H9 (cell line): ENCODE results near the gene RTN4R. TPM values are rescaled to one million over a fixed set of nuclear protein-coding genes. Genes with fewer than 3 reads are reported as not detected.

ENCODE experiments used
- DNase-seq: peaks from one replicate; pipeline ENCODE4 v3.0.0-alpha.2; 2017
- H2AFZ ChIP-seq: one replicate; pipeline ENCODE4 v1.6.1; 2013; ENCODE audit warnings: mild to moderate bottlenecking, low read length, control low read depth, moderate library complexity
- H2AK5ac ChIP-seq: 2 replicates; pipeline ENCODE4 v1.6.1; 2013; ENCODE audit warnings: low read length, control low read depth, mixed read lengths; ENCODE audit not compliant: insufficient read length
- H2BK120ac ChIP-seq: one replicate; pipeline ENCODE4 v1.6.1; 2013; ENCODE audit warnings: low read depth, mild to moderate bottlenecking, low read length, control low read depth, inconsistent platforms; ENCODE audit not compliant: poor library complexity, severe bottlenecking
- H2BK12ac ChIP-seq: 2 replicates; pipeline ENCODE4 v1.6.1; 2013; ENCODE audit warnings: low read length, control low read depth, mixed read lengths, low read depth; ENCODE audit not compliant: insufficient read length
- H2BK15ac ChIP-seq: 2 replicates; pipeline ENCODE4 v1.6.1; 2013; ENCODE audit warnings: low read depth, low read length, control low read depth
- H2BK20ac ChIP-seq: one replicate; pipeline ENCODE4 v1.6.1; 2013; ENCODE audit warnings: low read depth, mild to moderate bottlenecking, low read length, control low read depth, inconsistent platforms; ENCODE audit not compliant: poor library complexity, severe bottlenecking
- H2BK5ac ChIP-seq: 2 replicates; pipeline ENCODE4 v1.6.1; 2013; ENCODE audit warnings: low read length, control low read depth, mixed read lengths; ENCODE audit not compliant: insufficient read length
- H3K14ac ChIP-seq: 2 replicates; pipeline ENCODE4 v1.6.1; 2013; ENCODE audit warnings: low read length, control low read depth; ENCODE audit not compliant: insufficient read depth
- H3K18ac ChIP-seq: 2 replicates; pipeline ENCODE4 v1.6.1; 2013; ENCODE audit warnings: low read depth, mild to moderate bottlenecking, mixed read lengths, low read length, control low read depth; ENCODE audit not compliant: insufficient read length
- H3K23ac ChIP-seq: 2 replicates; pipeline ENCODE4 v1.6.1; 2013; ENCODE audit warnings: low read length, control low read depth, mixed read lengths, low read depth; ENCODE audit not compliant: insufficient read length
- H3K23me2 ChIP-seq: 2 replicates; pipeline ENCODE4 v1.6.1; 2013; ENCODE audit warnings: low read depth, mild to moderate bottlenecking, mixed read lengths, low read length, control low read depth; ENCODE audit not compliant: insufficient read length, poor library complexity, severe bottlenecking
- H3K27ac ChIP-seq: 2 replicates; pipeline ENCODE4 v1.5.1; 2013; ENCODE audit warnings: low read length, control low read depth, mixed read lengths, low read depth; ENCODE audit not compliant: insufficient read length
- H3K27me3 ChIP-seq: 2 replicates; pipeline ENCODE4 v1.6.1; 2013; ENCODE audit warnings: low read length, control low read depth, inconsistent platforms; ENCODE audit not compliant: insufficient read depth
- H3K4ac ChIP-seq: 2 replicates; pipeline ENCODE4 v1.6.1; 2013; ENCODE audit warnings: low read depth, mild to moderate bottlenecking, control low read depth, inconsistent platforms, low read length, moderate library complexity
- H3K4me1 ChIP-seq: 2 replicates; pipeline ENCODE4 v1.6.1; 2013; ENCODE audit warnings: low read length, control low read depth, inconsistent platforms; ENCODE audit not compliant: insufficient read depth
- H3K4me2 ChIP-seq: 2 replicates; pipeline ENCODE4 v1.6.1; 2013; ENCODE audit warnings: low read length, control low read depth, mixed read lengths; ENCODE audit not compliant: insufficient read length, insufficient read depth
- H3K56ac ChIP-seq: 2 replicates; pipeline ENCODE4 v1.6.1; 2013; ENCODE audit warnings: low read depth, mild to moderate bottlenecking, mixed read lengths, low read length, control low read depth; ENCODE audit not compliant: insufficient read length
- H3K79me1 ChIP-seq: 2 replicates; pipeline ENCODE4 v1.6.1; 2013; ENCODE audit warnings: low read depth, mild to moderate bottlenecking, moderate library complexity, low read length, control low read depth, inconsistent platforms; ENCODE audit not compliant: insufficient read depth, poor library complexity, severe bottlenecking
- H3K79me2 ChIP-seq: 2 replicates; pipeline ENCODE4 v1.6.1; 2013; ENCODE audit warnings: low read length, control low read depth, inconsistent platforms; ENCODE audit not compliant: insufficient read depth
- H3K9ac ChIP-seq: 2 replicates; pipeline ENCODE4 v1.6.1; 2013; ENCODE audit warnings: low read length, control low read depth, mixed read lengths; ENCODE audit not compliant: insufficient read length; ENCODE audit errors: extremely low read depth
- H3K9me3 ChIP-seq: one replicate; pipeline ENCODE4 v1.6.1; 2013; ENCODE audit warnings: low read depth, low read length, inconsistent platforms; ENCODE audit not compliant: control insufficient read depth
- H3T11ph ChIP-seq: one replicate; pipeline ENCODE4 v1.6.1; 2013; ENCODE audit warnings: mild to moderate bottlenecking, low read length, control low read depth, inconsistent platforms
- H4K20me1 ChIP-seq: one replicate; pipeline ENCODE4 v1.6.1; 2013; ENCODE audit not compliant: control insufficient read depth, insufficient read length, insufficient read depth
- H4K5ac ChIP-seq: 2 replicates; pipeline ENCODE4 v1.6.1; 2013; ENCODE audit warnings: low read depth, mild to moderate bottlenecking, mixed read lengths, low read length, control low read depth; ENCODE audit not compliant: insufficient read length
- H4K8ac ChIP-seq: replicated peaks from 2 replicates; pipeline ENCODE4 v1.6.1; 2013; ENCODE audit warnings: low read length, control low read depth, mixed read lengths, low read depth; ENCODE audit not compliant: insufficient read length
- H4K91ac ChIP-seq: 2 replicates; pipeline ENCODE4 v1.6.1; 2013; ENCODE audit warnings: low read depth, mild to moderate bottlenecking, moderate library complexity, mixed read lengths, low read length, control low read depth; ENCODE audit not compliant: insufficient read length
- H3K27ac Mint-ChIP-seq, 3 experiments: 2 replicates in 2 of 3; 3 replicates in 1 of 3; pipeline ENCODE4 v1.8.0; 2020 to 2021; ENCODE audit warnings: mixed read lengths in 3 of 3, mild to moderate bottlenecking in 1 of 3, moderate library complexity in 1 of 3
- H3K27me3 Mint-ChIP-seq: 2 replicates; pipeline ENCODE4 v1.8.0; 2021; ENCODE audit warnings: low read depth, mild to moderate bottlenecking, moderate library complexity, mixed read lengths
- H3K36me3 Mint-ChIP-seq, 3 experiments: 2 replicates in 2 of 3; 3 replicates in 1 of 3; pipeline ENCODE4 v1.8.0; 2020 to 2021; ENCODE audit warnings: low read depth in 3 of 3, mixed read lengths in 3 of 3; ENCODE audit not compliant: insufficient read depth in 1 of 3
- H3K4me1 Mint-ChIP-seq, 2 experiments: 2 replicates each; pipeline ENCODE4 v1.8.0; 2020; ENCODE audit warnings: mixed read lengths in 2 of 2
- H3K4me3 Mint-ChIP-seq, 2 experiments: 2 replicates in 1 of 2; 3 replicates in 1 of 2; pipeline ENCODE4 v1.8.0; 2020 to 2021; ENCODE audit warnings: mild to moderate bottlenecking in 2 of 2, mixed read lengths in 2 of 2, moderate library complexity in 1 of 2
- H3K9me3 Mint-ChIP-seq, 2 experiments: 2 replicates in 1 of 2; 3 replicates in 1 of 2; pipeline ENCODE4 v1.8.0; 2020; ENCODE audit warnings: mild to moderate bottlenecking in 2 of 2, mixed read lengths in 2 of 2, moderate library complexity in 1 of 2
- WGBS: extraction: QIAGEN DNeasy Blood & Tissue Kit; methylation state at CpG from one replicate; pipeline ENCODE4 v1.1.7; 2013; ENCODE audit warnings: missing lambda C conversion rate, low lambda C conversion rate, mixed read lengths; ENCODE audit not compliant: insufficient read length; ENCODE audit errors: extremely low coverage; 5-methylcytosine and 5-hydroxymethylcytosine counted together
- total RNA-seq: library from RNA; stranded (reverse); gene quantifications from 2 replicates; pipeline ENCODE4 v1.2.1, GENCODE V29; 2021
- TF ChIP-seq, protein P1 (sequence below): fragments of 200-600 bp; sonication (generic); conservative IDR thresholded peaks from 3 replicates; pipeline ENCODE4 v1.8.0; 2021; ENCODE audit warnings: antibody characterized with exemption, mild to moderate bottlenecking

The RTN4R gene
- total RNA-seq, 1 experiment from 2014 or later, result 19.0 TPM

DNA sequence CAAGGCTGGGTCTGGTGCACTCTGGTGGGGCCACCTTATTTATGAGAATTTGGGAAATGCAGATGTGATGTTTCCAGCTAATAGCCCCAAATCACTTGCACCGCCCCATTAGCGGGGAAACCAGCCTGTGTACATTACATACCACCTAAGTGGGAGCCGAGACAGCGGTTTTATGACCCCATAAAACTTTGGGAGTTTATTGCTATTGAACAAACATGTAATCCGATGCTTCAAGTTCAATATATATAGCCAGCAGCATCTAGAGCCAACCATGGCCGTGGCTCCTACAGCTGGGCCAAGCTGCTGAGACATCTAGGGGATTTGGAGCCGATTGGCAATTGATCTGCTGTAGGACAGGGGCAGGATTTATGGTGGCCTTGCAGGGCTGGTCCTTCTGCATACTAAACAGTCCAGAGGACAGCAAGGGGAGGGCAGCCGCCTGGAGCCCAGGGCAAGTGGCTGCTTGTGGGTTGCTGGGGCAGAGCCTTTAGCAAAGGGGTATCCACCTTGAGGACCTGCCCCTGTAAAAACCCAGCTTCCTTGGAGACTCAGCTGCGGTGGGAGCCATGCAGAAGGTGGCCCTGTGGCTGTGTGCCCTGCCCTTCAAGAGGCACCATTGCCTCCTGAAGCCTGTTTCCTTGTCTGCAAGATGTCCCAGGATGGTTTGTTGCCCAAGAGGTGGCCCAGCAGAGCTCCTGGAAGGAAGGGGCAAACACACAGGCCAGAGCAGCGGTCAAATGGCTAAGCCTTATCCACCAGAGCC, 69.4 kb downstream of the RTN4R start:
- Histone ChIP-seq H4K5ac (no peak overlapping the region), H3K4ac (no peak overlapping the region), H2BK20ac (no peak overlapping the region), H2AFZ (no peak overlapping the region), H3K79me1 (no peaks in the 10 kb centered on the region), H3T11ph (no peak overlapping the region), H3K4me2 (no peak overlapping the region), H2AK5ac (no peak overlapping the region), H3K9ac (no peak overlapping the region), H2BK15ac (no peak overlapping the region), H4K20me1 (no peaks in the 10 kb centered on the region), H3K9me3 (no peaks in the 10 kb centered on the region), H4K91ac (no peak overlapping the region), H3K27ac (no peak overlapping the region), H4K8ac (no peak overlapping the region), H3K23me2 (no peaks in the 10 kb centered on the region), H2BK5ac (no peak overlapping the region), H3K79me2 (no peaks in the 10 kb centered on the region), H3K56ac (no peak overlapping the region), H3K23ac (no peak overlapping the region), H2BK120ac (no peak overlapping the region), H3K27me3 (no peaks in the 10 kb centered on the region), H3K18ac (no peak overlapping the region), H2BK12ac (no peak overlapping the region), H3K4me1 (no peaks in the 10 kb centered on the region; the same call in 1 of the 2 replicates), H3K14ac (no peak overlapping the region)
- no peaks in the 10 kb centered on the region for H3K9me3 Mint-ChIP-seq
- H3K27ac Mint-ChIP-seq, result no peak overlapping the region
- TF ChIP-seq, protein P1, sequence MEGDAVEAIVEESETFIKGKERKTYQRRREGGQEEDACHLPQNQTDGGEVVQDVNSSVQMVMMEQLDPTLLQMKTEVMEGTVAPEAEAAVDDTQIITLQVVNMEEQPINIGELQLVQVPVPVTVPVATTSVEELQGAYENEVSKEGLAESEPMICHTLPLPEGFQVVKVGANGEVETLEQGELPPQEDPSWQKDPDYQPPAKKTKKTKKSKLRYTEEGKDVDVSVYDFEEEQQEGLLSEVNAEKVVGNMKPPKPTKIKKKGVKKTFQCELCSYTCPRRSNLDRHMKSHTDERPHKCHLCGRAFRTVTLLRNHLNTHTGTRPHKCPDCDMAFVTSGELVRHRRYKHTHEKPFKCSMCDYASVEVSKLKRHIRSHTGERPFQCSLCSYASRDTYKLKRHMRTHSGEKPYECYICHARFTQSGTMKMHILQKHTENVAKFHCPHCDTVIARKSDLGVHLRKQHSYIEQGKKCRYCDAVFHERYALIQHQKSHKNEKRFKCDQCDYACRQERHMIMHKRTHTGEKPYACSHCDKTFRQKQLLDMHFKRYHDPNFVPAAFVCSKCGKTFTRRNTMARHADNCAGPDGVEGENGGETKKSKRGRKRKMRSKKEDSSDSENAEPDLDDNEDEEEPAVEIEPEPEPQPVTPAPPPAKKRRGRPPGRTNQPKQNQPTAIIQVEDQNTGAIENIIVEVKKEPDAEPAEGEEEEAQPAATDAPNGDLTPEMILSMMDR, result no peak
- DNase-seq, result no peak
- H3K36me3 Mint-ChIP-seq, result no peaks in the 10 kb centered on the region
- no CpG with 5 or more reads among the region's 10 CpGs for WGBS
- peaks cover 9 to 17% of the 10 kb centered on the region in 2 experiments for H3K4me1 Mint-ChIP-seq
- H3K27me3 Mint-ChIP-seq, result peaks cover 2% of the 10 kb centered on the region
- H3K4me3 Mint-ChIP-seq, result no peak overlapping the region
